ENCODE results near the gene CDC42BPA.

Gene CDC42BPA

GRCh38 chr1:227070638-227071285 is 247.5 kb downstream of the CDC42BPA start:
- POLR2A ChIA-PET, result no interaction called here
- no peak for DNase-seq (ENCODE audit: extremely low spot score)
- CTCF ChIA-PET, result no interaction called here
- TF ChIP-seq, protein P1, sequence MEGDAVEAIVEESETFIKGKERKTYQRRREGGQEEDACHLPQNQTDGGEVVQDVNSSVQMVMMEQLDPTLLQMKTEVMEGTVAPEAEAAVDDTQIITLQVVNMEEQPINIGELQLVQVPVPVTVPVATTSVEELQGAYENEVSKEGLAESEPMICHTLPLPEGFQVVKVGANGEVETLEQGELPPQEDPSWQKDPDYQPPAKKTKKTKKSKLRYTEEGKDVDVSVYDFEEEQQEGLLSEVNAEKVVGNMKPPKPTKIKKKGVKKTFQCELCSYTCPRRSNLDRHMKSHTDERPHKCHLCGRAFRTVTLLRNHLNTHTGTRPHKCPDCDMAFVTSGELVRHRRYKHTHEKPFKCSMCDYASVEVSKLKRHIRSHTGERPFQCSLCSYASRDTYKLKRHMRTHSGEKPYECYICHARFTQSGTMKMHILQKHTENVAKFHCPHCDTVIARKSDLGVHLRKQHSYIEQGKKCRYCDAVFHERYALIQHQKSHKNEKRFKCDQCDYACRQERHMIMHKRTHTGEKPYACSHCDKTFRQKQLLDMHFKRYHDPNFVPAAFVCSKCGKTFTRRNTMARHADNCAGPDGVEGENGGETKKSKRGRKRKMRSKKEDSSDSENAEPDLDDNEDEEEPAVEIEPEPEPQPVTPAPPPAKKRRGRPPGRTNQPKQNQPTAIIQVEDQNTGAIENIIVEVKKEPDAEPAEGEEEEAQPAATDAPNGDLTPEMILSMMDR (IDR thresholded peaks at IDR 0.05; ENCODE audit: control extremely low read depth, extremely low read depth, low read depth, missing control alignments), result no peak

DNA sequence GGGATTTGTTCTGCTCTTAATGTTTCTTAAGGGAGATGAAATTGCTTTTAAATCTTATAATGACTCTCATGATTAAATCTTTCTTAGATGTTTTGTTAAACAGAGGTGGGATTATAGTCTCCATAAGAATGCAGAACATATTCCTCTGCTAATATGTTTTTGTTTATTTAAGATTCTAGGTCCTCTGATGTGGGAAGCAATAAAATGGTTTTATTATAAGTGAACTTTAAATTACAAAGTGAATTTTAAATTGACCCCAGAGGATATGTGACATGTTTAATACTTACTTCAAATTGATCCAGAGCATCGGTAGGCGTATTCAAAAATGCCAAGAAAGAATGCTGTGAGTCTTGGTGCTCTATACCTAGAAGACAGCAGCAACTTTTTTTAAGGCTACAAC is 248.8 kb downstream of the CDC42BPA start:
- POLR2A ChIA-PET, result no interaction called here
- CTCF ChIA-PET, result no interaction called here
- DNase-seq (ENCODE audit: extremely low spot score), result no peak
- TF ChIP-seq, protein P1 (IDR thresholded peaks at IDR 0.05; ENCODE audit: control extremely low read depth, extremely low read depth, low read depth, missing control alignments), result no peak

GRCh38 chr1:227068883-227069282 is 249.4 kb downstream of the CDC42BPA start:
- TF ChIP-seq, protein P1 (IDR thresholded peaks at IDR 0.05; ENCODE audit: control extremely low read depth, extremely low read depth, low read depth, missing control alignments), result no peak
- DNase-seq (ENCODE audit: extremely low spot score), result no peak
- ChIA-PET POLR2A (no interaction called here), CTCF (no interaction called here)

GRCh38 chr1:227066999-227067398 is 251.3 kb downstream of the CDC42BPA start:
- TF ChIP-seq, protein P1 (IDR thresholded peaks at IDR 0.05; ENCODE audit: control extremely low read depth, extremely low read depth, low read depth, missing control alignments), result no peak
- ChIA-PET CTCF (interaction anchor here (0.9 to 1.9 kb wide), 2 partner anchors 10 to 27 kb away, joined by 3 to 5 read pairs; no protein-coding TSS in a partner anchor), POLR2A (no interaction called here)
- DNase-seq (ENCODE audit: extremely low spot score), result no peak

DNA sequence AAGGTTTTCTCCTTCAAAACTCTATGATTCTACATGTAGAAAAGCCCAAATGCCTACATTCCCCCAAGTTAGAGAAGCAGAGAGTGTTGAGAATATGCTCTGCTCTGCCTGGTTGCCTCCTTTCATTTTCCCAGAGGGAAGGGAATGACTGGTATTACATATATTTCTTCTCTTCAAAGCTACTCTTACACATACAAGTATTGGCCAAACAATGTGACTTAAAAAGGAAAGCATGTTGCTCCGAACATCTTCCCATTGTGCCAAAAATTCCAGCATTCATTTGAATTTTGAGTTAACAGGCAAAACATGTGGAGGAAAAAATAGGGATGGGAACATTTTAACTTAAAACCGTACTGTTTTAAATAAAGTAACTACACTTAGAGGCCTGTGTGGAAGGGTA is 253.0 kb downstream of the CDC42BPA start:
- ChIA-PET CTCF (interaction anchor here (0.9 to 1.3 kb wide), 2 partner anchors 9 to 51 kb away, joined by 3 read pairs; no protein-coding TSS in a partner anchor), POLR2A (no interaction called here)
- TF ChIP-seq, protein P1 (IDR thresholded peaks at IDR 0.05; ENCODE audit: control extremely low read depth, extremely low read depth, low read depth, missing control alignments), result no peak
- no peak for DNase-seq (ENCODE audit: extremely low spot score)

GRCh38 chr1:227062306-227062705 is 256.0 kb downstream of the CDC42BPA start:
- CTCF ChIA-PET, result interaction anchor here (1.0 kb wide), 1 partner anchor 25 kb away, joined by 3 read pairs; no protein-coding TSS in a partner anchor
- POLR2A ChIA-PET, result no interaction called here
- DNase-seq (ENCODE audit: extremely low spot score), result no peak
- TF ChIP-seq, protein P1 (IDR thresholded peaks at IDR 0.05; ENCODE audit: control extremely low read depth, extremely low read depth, low read depth, missing control alignments), result no peak
